ENCODE results near the gene KAT6B.

Gene KAT6B

DNA sequence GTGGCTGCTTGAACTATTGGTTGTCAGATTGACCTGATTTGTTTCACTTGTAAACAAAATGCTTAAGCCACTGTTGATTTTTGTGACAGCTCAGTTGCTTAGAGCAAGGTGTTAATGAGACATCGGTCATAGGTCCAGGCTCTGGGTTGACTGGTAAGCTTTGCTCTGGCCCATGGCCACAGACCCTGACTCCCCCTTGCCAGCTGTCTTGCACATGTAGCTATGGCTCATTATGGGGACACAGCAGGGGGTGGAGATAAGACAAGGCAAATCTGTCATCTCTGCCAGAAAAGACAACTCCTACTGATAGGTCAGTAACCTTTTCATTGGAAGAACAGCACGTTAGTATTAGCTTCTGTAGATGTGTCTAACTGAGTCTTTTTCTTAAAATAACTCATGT, 95.3 kb downstream of the KAT6B start:
- no peak for DNase-seq (ENCODE audit: low read depth in 2 of 2)

DNA sequence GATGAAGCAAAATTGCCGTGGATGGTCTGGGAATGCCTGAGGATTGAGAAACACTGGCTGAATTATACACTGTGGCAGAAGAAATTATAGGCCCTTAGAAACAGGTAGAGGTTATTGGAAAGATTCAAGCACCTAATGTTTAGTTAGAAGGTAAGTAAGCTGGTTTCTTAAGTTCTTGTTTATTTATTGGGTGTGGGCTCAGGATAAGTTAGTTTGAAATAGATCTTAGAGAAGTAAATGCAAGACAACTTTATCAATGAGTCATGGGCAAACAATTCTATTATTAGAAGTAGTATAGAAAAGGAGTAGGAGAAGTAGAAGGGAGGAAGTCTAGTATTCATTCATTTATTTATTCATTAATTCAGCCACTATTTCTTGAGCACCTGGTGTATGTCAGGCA, 96.5 kb downstream of the KAT6B start:
- no peak for DNase-seq (ENCODE audit: low read depth in 2 of 2)

GRCh38 chr10:74923556-74923955, 97.2 kb downstream of the KAT6B start:
- no peak for DNase-seq (ENCODE audit: low read depth in 2 of 2)

DNA sequence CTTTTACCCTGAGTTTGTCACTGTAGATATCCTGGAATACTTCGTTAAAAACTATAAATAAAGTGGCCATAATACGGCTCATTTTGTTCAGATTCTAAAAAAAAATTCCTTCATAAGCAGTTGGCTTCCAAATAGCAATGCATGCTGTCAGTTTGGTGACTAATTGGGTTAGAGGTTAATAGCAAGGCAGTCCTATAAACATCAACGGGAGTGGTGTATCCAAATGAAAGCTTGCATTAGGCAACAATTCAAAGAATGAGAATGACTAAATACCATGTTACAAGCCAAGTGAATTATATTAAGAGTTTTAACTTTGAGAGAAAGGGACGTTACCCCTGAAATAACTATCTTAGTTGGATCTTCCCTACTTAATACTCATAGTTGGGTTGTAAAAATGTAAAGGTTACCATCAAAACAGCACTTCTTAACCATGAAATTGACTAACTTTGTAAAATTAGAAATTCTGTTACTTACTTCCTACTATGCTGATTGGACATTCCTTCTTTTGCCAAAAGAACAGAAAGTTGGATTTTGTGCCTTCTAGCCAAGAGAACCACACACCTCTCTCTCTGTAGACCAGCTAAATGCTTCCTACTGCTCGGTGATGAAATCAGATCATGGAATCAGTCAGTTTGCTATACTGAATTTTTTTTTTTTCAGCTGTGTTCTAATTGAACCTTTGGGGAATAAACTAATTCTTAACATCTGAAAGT, 98.0 kb downstream of the KAT6B start:
- peak; percentile 84 for DNase-seq (ENCODE audit: low read depth in 2 of 2)

GRCh38 chr10:74925291-74925690, 98.9 kb downstream of the KAT6B start:
- DNase-seq (ENCODE audit: low read depth in 2 of 2), result no peak

GRCh38 chr10:74925708-74926107, 99.3 kb downstream of the KAT6B start:
- no peak for DNase-seq (ENCODE audit: low read depth in 2 of 2)

DNA sequence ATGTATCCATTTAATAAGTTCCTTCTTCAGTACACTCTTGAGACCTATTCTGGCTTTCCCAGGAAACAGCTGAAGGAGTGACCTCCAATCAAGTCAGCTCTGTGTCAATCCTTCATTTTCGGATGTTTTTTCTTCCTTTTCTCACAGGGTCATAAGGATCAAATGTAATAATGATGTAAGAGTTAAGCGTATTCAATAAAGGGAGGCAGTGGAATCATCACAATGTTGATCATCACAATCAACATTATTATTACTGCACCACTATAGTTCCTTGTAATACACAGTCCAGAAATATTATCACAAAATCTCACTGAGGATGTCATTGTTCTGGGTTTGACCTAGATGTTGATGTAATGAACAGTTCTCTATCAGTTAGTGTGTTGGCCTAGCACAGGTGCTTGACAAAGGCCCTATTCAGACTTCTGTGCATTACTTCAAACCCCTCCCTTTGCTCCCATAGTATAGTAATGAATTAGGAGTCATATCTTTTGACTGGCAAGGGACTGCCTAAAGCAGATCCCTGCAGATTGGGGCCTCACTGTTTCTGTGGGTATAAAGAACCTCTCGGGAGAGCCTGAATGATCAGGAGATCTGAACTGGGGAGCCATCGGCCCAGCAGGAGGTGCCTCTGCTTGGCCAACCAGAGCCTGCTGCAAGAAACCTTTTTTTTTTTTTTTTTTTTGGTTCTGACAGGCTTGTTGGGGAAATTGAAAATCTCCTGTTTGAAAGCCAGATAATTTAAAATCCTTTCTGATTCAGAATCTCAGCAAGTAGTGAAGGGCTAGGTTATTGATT, 100.6 kb downstream of the KAT6B start:
- DNase-seq (ENCODE audit: low read depth in 2 of 2), result no peak

- no peak for DNase-seq (ENCODE audit: low read depth in 2 of 2)
Measured at GRCh38 chr10:74927701-74928100, 101.3 kb downstream of the KAT6B start.

DNA sequence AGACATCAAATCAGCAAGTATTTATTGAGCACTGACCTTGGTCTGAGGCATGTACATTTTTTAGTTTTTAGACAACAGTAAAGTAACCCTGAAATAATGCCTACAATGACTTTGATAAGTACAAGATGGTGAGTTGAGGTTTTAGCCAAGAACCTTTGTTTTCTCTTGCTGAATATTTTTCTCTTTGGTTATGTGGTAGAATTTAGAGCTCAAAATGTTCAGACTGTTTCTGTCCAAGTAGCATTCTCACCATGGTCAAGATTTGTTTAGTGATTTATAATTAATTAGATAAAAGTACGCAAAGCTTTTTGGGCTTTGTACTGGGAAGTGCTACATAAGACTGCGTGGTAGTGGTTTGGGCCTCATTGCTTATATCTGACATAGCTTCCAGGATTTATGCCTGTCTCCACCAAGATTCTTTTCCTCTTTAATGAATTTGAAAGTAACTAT, 102.4 kb downstream of the KAT6B start:
- DNase-seq (ENCODE audit: low read depth in 2 of 2), result no peak

- no peak for DNase-seq (ENCODE audit: low read depth in 2 of 2)
Measured at GRCh38 chr10:74929197-74929596, 102.8 kb downstream of the KAT6B start.

DNA sequence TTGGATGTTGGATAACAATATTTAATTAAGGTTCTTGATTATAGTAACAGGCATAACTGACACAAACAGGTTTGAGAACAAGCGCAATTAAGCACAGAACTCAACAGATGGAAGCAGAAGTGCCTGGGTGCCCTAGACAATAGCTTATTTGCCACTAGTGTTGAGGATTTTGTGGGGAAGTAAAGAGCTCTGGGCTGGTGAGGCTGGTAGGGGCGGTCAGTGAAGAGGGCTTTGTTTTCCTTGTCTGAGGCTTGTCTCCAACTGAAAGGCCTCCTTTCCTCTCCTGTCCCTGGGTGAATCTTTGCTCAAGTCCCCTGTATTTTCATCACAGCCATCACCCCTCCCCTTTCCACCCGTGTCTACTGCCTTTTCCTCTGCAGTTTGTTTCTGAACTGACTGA, 104.6 kb downstream of the KAT6B start:
- DNase-seq (ENCODE audit: low read depth in 2 of 2), result no peak

DNA sequence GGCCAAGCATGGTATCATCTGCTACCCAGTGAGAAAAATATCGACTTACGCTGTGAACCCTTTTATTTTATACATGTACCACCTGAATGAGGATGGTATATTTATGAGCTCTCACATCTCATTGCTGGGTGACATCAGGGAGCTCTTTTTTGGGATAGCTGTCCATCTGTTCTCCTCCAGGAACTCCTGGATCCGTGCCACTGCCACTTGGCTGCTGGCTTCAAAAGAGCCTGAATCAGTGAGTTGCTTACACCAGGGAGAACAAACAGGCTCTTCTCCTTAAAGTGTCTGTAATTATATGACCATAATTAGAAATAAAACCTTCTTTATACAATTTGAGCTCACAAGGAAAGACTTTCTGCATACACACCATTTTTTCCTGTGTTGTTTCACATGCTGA, 106.2 kb downstream of the KAT6B start:
- DNase-seq (ENCODE audit: low read depth in 2 of 2), result no peak

DNA sequence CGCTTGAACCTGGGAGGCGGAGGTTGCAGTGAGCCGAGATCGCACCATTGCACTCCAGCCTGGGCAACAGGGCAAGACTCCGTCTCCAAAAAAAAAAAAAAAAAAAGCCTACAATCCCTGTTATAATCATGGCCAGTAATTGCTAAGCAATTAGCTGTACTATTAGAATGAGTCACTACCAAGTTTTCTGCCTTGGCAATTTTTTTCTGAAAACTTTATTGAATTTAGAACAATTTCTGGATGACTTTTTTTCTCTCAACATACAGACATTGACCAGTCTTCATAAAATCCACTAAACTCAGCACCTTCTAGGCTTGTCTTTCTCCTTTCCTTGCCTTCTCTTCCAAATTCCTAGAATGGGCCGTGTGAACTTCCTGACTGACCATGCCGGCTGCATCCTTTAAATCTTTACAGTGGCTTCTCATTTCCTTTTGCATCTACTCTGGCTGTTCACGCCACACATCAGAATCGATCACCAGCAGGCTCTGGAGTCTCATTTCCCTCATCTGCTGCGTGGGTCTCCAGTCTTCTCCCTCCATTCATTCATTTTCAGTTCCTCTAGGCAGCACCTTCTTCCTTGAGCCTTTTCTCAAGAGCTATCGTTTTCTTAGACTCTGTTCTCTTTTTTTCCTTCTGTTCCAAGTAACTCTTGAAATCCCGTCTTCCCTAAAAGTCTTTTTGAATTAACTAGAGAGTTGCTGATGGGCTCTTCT, 107.9 kb downstream of the KAT6B start:
- no peak for DNase-seq (ENCODE audit: low read depth in 2 of 2)

GRCh38 chr10:74936577-74937265, 110.3 kb downstream of the KAT6B start:
- DNase-seq (ENCODE audit: low read depth in 2 of 2), result peak; percentile 44 to 49

DNA sequence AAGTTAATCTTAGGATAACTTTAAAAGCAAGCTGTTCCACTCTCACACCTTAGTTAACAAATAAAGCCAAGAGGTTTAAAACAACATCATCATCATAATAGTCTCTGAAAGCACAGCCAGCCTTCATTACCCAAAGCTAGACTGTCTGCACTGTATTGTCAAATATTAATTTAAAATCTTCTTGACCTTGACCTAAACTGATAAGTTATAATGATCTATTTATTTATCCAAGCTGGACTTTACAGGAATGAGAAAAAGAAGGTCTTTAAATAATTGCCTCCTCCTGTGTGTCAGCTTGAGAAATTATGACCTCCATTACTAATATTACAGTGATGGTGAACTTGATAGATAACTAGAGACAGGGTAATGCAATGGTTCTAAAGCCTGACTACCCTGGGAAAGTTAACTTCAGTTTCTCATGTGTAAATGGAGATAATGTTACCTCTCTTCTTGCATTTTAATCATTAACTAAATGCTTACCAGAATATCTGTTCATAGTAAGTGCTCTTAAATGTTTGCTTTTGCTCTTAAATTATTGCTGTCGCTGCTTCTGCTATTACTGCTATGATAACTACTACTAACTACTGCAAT, 111.0 kb downstream of the KAT6B start:
- DNase-seq (ENCODE audit: low read depth in 2 of 2), result no peak

DNA sequence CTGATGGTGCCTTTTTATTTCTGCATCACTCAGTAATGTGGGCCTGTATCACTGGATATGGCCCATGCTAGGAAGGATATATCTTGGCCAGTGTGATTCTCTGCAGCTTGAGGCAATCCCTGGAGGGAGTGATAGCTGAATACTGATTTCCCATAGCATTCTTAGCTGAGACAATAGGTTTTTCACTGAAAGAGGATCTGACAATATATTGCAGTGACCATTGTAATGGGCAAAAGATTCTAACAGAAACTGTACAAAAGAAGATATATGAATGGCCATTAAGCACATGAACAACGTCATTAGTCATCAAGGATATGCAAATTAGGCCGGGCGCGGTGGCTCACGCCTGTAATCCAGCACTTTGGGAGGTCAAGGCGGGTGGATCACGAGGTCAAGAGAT, 117.8 kb downstream of the KAT6B start:
- no peak for DNase-seq (ENCODE audit: low read depth in 2 of 2)

DNA sequence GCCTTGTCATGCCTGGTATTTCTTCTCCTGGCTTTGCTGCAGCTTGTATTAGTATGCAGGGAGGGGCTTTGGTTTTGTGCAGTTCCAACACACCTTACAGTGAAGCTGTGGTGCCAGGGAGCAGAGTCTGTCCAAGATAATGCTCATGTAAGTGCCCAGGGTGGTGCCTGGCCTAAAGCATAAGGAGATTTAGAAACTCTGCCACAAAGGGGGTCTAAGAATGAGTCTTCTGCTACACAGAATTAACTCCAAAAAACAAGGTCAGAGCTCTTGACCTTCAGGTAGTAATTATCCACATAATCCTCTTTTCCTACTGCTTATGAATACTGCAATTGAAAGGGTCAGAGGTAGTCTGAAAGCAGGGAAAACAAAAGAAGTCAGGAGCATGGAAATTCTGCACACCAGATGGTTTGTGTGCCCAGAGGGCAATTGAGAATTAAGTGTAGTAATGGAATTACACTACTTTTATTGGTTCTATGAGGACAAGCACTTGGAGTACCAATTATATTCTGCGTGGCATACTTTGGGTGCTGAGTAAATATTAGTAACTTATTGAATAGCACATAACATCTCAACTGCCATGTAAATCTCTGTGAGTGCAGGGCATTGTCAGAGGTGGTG, 121.5 kb downstream of the KAT6B start:
- DNase-seq (ENCODE audit: low read depth in 2 of 2), result no peak

DNA sequence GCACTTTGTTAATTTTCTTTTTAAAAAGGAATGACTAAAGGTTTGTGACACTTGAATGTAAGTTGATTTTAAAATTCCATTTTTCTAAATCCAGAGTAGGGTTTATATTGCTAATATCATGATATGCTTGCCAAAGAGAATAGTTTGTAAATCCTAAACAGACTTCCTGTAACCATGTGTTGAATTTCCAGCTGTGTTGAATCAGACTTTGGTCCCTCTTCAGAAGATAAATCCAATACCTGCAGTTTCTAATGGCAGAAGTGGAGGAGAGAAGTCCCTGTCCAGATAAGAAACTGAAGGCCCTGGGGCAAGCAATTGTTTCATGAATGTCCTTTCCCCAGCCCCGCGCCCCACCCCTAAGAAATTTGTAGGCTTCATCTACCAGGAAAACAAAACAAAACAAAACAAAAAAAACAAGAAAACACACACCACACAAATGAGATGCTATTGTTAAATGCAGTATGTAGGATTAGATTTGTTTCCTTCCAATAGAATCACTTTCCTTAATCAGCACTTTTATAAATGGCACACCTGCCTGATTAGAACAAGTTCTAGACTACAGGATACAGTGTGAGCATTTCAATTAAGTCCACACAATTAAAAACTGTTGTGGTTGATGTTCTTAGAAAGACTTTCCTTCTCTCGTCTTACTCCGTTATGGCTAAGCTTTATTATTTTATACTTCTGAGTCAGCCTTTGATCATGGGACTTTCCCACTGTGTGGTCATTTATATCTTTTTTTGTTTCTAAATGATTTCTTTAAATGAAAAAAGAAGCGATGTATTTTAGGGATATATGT, 122.8 kb downstream of the KAT6B start:
- no peak for DNase-seq (ENCODE audit: low read depth in 2 of 2)

GRCh38 chr10:74949843-74950765, 123.7 kb downstream of the KAT6B start:
- no peak for DNase-seq (ENCODE audit: low read depth in 2 of 2)

All from fibroblast of skin of left biceps (primary cell).